ENCODE data around the gene CENPS. TPM values are rescaled to one million over a fixed set of nuclear protein-coding genes. Genes with fewer than 3 reads are reported as not detected.

CENPS gene
- total and polyA plus RNA-seq, 2 of the 13 experiments (the other 11 are each of a cell fraction or from before 2014, with no cell fraction given), result 3.3 to 22.0 TPM

DNA sequence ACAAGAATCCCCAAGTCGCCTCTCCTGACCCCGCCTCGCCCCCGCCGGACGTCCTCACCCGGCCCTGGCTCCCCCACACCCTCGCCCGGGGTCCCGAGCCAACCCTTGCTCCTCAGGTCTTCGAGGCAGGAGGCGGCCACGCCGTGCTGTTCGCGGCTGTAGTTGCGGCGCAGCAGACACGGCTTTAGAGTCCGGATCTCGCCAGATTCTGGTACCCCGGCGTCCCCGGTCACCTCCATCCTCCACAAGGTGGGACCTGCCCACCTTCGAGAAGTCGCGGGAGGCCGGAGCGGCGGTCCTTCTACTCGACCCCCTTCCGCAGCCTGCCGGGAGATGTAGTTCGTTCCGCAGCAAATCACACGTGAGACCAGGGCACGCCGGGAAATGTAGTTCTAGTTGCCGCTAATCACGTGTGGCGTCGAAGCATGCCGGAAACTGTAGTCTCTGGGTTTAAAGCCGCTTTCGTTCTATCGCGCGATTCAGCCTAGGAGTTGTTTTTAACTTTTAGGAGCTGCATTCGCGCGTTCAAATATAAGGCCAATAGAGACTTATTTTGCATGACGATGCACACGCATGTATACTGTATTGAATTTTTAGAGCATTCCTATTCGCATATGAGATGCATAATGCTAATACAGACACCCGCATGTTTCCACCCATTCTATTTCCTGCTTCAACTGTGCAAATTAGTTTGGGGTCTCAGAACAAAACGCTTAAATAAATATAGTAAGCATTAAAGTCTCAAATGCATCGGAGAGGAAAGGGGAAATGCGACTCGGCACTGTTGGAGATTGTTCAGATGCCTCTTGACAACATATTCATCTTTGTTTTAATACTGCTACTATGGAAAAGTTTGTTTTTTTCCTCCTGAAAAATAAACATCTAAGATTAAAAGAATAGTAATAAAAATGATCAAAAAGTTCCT is 42.2 kb downstream of the CENPS start, which contains the start of gene DFFA (continued):
- TF ChIP-seq, protein P1, sequence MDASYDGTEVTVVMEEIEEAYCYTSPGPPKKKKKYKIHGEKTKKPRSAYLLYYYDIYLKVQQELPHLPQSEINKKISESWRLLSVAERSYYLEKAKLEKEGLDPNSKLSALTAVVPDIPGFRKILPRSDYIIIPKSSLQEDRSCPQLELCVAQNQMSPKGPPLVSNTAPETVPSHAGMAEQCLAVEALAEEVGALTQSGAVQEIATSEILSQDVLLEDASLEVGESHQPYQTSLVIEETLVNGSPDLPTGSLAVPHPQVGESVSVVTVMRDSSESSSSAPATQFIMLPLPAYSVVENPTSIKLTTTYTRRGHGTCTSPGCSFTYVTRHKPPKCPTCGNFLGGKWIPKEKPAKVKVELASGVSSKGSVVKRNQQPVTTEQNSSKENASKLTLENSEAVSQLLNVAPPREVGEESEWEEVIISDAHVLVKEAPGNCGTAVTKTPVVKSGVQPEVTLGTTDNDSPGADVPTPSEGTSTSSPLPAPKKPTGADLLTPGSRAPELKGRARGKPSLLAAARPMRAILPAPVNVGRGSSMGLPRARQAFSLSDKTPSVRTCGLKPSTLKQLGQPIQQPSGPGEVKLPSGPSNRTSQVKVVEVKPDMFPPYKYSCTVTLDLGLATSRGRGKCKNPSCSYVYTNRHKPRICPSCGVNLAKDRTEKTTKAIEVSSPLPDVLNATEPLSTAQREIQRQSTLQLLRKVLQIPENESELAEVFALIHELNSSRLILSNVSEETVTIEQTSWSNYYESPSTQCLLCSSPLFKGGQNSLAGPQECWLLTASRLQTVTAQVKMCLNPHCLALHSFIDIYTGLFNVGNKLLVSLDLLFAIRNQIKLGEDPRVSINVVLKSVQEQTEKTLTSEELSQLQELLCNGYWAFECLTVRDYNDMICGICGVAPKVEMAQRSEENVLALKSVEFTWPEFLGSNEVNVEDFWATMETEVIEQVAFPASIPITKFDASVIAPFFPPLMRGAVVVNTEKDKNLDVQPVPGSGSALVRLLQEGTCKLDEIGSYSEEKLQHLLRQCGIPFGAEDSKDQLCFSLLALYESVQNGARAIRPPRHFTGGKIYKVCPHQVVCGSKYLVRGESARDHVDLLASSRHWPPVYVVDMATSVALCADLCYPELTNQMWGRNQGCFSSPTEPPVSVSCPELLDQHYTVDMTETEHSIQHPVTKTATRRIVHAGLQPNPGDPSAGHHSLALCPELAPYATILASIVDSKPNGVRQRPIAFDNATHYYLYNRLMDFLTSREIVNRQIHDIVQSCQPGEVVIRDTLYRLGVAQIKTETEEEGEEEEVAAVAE (CRISPR knock-in tag; IDR thresholded peaks at IDR 0.05; ENCODE audit: borderline replicate concordance), result peak; percentile 83; the same call in 1 of the 2 replicates
- TF ChIP-seq ZNF496 (CRISPR knock-in tag; IDR thresholded peaks at IDR 0.05; ENCODE audit: insufficient replicate concordance) (no peak), ISL2 (CRISPR knock-in tag; IDR thresholded peaks at IDR 0.05) (peak; percentile 65; the same call in 1 of the 2 replicates), ZIK1 (CRISPR knock-in tag; IDR thresholded peaks at IDR 0.05; ENCODE audit: borderline replicate concordance, low read depth) (no peak; the same call in 1 of the 2 replicates), PITX1 (CRISPR knock-in tag; IDR thresholded peaks at IDR 0.05) (peak; percentile 20; the same call in 1 of the 2 replicates), HOXA5 (CRISPR knock-in tag; IDR thresholded peaks at IDR 0.05) (no peak), RXRB (CRISPR knock-in tag; IDR thresholded peaks at IDR 0.05; ENCODE audit: borderline replicate concordance) (peak; percentile 74), ZNF766 (CRISPR knock-in tag; IDR thresholded peaks at IDR 0.05; ENCODE audit: borderline replicate concordance) (0 out of 2 replicates have a peak, but pooled peaks have one; percentile 50), NFIC (IDR thresholded peaks at IDR 0.05; ENCODE audit: low read length) (0 out of 2 replicates have a peak, but pooled peaks have one; percentile 19), NFE2L1 (CRISPR knock-in tag; IDR thresholded peaks at IDR 0.05; ENCODE audit: borderline replicate concordance) (no peak), MBD4 (IDR thresholded peaks at IDR 0.05; ENCODE audit: borderline replicate concordance, low read length) (no peak), ELF3 (CRISPR knock-in tag; IDR thresholded peaks at IDR 0.05) (peak; percentile 84), THYN1 (CRISPR knock-in tag; IDR thresholded peaks at IDR 0.05; ENCODE audit: borderline replicate concordance, low read depth) (no peak), ZNF441 (CRISPR knock-in tag; IDR thresholded peaks at IDR 0.05; ENCODE audit: borderline replicate concordance) (no peak)
- TF ChIP-seq, protein P2, sequence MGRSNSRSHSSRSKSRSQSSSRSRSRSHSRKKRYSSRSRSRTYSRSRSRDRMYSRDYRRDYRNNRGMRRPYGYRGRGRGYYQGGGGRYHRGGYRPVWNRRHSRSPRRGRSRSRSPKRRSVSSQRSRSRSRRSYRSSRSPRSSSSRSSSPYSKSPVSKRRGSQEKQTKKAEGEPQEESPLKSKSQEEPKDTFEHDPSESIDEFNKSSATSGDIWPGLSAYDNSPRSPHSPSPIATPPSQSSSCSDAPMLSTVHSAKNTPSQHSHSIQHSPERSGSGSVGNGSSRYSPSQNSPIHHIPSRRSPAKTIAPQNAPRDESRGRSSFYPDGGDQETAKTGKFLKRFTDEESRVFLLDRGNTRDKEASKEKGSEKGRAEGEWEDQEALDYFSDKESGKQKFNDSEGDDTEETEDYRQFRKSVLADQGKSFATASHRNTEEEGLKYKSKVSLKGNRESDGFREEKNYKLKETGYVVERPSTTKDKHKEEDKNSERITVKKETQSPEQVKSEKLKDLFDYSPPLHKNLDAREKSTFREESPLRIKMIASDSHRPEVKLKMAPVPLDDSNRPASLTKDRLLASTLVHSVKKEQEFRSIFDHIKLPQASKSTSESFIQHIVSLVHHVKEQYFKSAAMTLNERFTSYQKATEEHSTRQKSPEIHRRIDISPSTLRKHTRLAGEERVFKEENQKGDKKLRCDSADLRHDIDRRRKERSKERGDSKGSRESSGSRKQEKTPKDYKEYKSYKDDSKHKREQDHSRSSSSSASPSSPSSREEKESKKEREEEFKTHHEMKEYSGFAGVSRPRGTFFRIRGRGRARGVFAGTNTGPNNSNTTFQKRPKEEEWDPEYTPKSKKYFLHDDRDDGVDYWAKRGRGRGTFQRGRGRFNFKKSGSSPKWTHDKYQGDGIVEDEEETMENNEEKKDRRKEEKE (IDR thresholded peaks at IDR 0.05), result no peak
- TF ChIP-seq, protein P3, sequence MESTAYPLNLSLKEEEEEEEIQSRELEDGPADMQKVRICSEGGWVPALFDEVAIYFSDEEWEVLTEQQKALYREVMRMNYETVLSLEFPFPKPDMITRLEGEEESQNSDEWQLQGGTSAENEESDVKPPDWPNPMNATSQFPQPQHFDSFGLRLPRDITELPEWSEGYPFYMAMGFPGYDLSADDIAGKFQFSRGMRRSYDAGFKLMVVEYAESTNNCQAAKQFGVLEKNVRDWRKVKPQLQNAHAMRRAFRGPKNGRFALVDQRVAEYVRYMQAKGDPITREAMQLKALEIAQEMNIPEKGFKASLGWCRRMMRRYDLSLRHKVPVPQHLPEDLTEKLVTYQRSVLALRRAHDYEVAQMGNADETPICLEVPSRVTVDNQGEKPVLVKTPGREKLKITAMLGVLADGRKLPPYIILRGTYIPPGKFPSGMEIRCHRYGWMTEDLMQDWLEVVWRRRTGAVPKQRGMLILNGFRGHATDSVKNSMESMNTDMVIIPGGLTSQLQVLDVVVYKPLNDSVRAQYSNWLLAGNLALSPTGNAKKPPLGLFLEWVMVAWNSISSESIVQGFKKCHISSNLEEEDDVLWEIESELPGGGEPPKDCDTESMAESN (CRISPR knock-in tag; conservative IDR thresholded peaks at IDR 0.05), result peak; percentile 85
- TF ChIP-seq, protein P4, sequence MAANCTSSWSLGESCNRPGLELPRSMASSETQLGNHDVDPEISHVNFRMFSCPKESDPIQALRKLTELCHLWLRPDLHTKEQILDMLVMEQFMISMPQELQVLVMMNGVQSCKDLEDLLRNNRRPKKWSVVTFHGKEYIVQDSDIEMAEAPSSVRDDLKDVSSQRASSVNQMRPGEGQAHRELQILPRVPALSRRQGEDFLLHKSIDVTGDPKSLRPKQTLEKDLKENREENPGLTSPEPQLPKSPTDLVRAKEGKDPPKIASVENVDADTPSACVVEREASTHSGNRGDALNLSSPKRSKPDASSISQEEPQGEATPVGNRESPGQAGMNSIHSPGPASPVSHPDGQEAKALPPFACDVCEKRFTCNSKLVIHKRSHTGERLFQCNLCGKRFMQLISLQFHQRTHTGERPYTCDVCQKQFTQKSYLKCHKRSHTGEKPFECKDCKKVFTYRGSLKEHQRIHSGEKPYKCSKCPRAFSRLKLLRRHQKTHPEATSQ (CRISPR knock-in tag; IDR thresholded peaks at IDR 0.05; ENCODE audit: borderline replicate concordance), result no peak
